ENCODE data around the gene ST8SIA5. TPM values are rescaled to one million over a fixed set of nuclear protein-coding genes. Genes with fewer than 3 reads are reported as not detected.

Gene ST8SIA5
- total RNA-seq, 2 experiments from 2014 or later = not detected

GRCh38 chr18:46679846-46680598, 76.8 kb downstream of the ST8SIA5 start:
- no peak overlapping the region for H3K4me3 Mint-ChIP-seq
- no peaks in the 10 kb centered on the region for H3K4me1 Mint-ChIP-seq
- ATAC-seq (no peak), DNase-seq (no peak)
- peaks cover 2% of the 10 kb centered on the region for H3K27me3 Mint-ChIP-seq
- H3K36me3 Mint-ChIP-seq (ENCODE audit: low read depth) = no peaks in the 10 kb centered on the region
- H3K27ac Mint-ChIP-seq = no peak overlapping the region
- intact Hi-C loops (cut with DNase I, micrococcal nuclease) = no loop called here
- ChIA-PET CTCF (interaction anchor here (0.6 to 2.1 kb wide), 3 partner anchors 22 to 70 kb away, joined by 3 to 7 read pairs (median 4); no protein-coding TSS in a partner anchor), POLR2A (no interaction called here)
- no peaks in the 10 kb centered on the region for H3K9me3 Mint-ChIP-seq (ENCODE audit: low read depth)

- intact Hi-C loops (cut with DNase I, micrococcal nuclease) = no loop called here
- Mint-ChIP-seq H3K27ac (no peak overlapping the region), H3K4me3 (no peak overlapping the region), H3K36me3 (ENCODE audit: low read depth) (no peaks in the 10 kb centered on the region), H3K27me3 (peaks cover 2% of the 10 kb centered on the region), H3K9me3 (ENCODE audit: low read depth) (no peaks in the 10 kb centered on the region), H3K4me1 (no peaks in the 10 kb centered on the region)
- POLR2A ChIA-PET = no interaction called here
- CTCF ChIA-PET = interaction anchor here (0.7 to 2.1 kb wide), 4 partner anchors 8 to 71 kb away, joined by 3 to 7 read pairs (median 4); no protein-coding TSS in a partner anchor
- no peak for ATAC-seq
- no peak for DNase-seq
Measured at GRCh38 chr18:46678785-46679399, 78.0 kb downstream of the ST8SIA5 start.

- CTCF ChIA-PET = interaction anchor here (2.1 kb wide), 1 partner anchor 20 kb away, joined by 7 read pairs; no protein-coding TSS in a partner anchor
- Mint-ChIP-seq H3K36me3 (ENCODE audit: low read depth) (no peaks in the 10 kb centered on the region), H3K27ac (no peak overlapping the region), H3K27me3 (peaks cover 2% of the 10 kb centered on the region), H3K4me3 (no peak overlapping the region), H3K9me3 (ENCODE audit: low read depth) (no peaks in the 10 kb centered on the region), H3K4me1 (no peaks in the 10 kb centered on the region)
- no peak for ATAC-seq
- intact Hi-C loops (cut with DNase I, micrococcal nuclease) = no loop called here
- POLR2A ChIA-PET = no interaction called here
- DNase-seq = no peak
Measured at GRCh38 chr18:46678041-46678440, 78.8 kb downstream of the ST8SIA5 start.

- CTCF ChIA-PET = no interaction called here
- H3K9me3 Mint-ChIP-seq (ENCODE audit: low read depth) = no peaks in the 10 kb centered on the region
- ATAC-seq = no peak
- no peak overlapping the region for H3K4me3 Mint-ChIP-seq
- H3K36me3 Mint-ChIP-seq (ENCODE audit: low read depth) = no peaks in the 10 kb centered on the region
- DNase-seq = no peak
- H3K27me3 Mint-ChIP-seq = peaks cover 2% of the 10 kb centered on the region
- intact Hi-C loops (cut with DNase I, micrococcal nuclease) = no loop called here
- peaks cover 4% of the 10 kb centered on the region for H3K4me1 Mint-ChIP-seq
- no peak overlapping the region for H3K27ac Mint-ChIP-seq
- POLR2A ChIA-PET = no interaction called here
Measured at GRCh38 chr18:46677611-46678010, 79.2 kb downstream of the ST8SIA5 start.

- ChIA-PET CTCF (interaction anchor here (0.7 to 1.1 kb wide), 3 partner anchors 16 to 439 kb away, joined by 3 to 4 read pairs (median 3); no protein-coding TSS in a partner anchor), POLR2A (no interaction called here)
- no peak for DNase-seq
- intact Hi-C loops (cut with DNase I, micrococcal nuclease) = no loop called here
- ATAC-seq = no peak
- H3K27me3 Mint-ChIP-seq = peaks cover 2% of the 10 kb centered on the region
- H3K4me3 Mint-ChIP-seq = no peak overlapping the region
- no peaks in the 10 kb centered on the region for H3K9me3 Mint-ChIP-seq (ENCODE audit: low read depth)
- no peaks in the 10 kb centered on the region for H3K36me3 Mint-ChIP-seq (ENCODE audit: low read depth)
- peaks cover 16% of the 10 kb centered on the region for H3K4me1 Mint-ChIP-seq
- no peak overlapping the region for H3K27ac Mint-ChIP-seq
Measured at GRCh38 chr18:46676182-46676835, 80.5 kb downstream of the ST8SIA5 start.

GRCh38 chr18:46675112-46675511, 81.7 kb downstream of the ST8SIA5 start:
- no peaks in the 10 kb centered on the region for H3K36me3 Mint-ChIP-seq (ENCODE audit: low read depth)
- intact Hi-C loops (cut with DNase I, micrococcal nuclease) = no loop called here
- no peaks in the 10 kb centered on the region for H3K9me3 Mint-ChIP-seq (ENCODE audit: low read depth)
- no peak overlapping the region for H3K27ac Mint-ChIP-seq
- peaks cover 2% of the 10 kb centered on the region for H3K27me3 Mint-ChIP-seq
- CTCF ChIA-PET = no interaction called here
- ATAC-seq (no peak), DNase-seq (no peak)
- H3K4me1 Mint-ChIP-seq = peaks cover 16% of the 10 kb centered on the region
- H3K4me3 Mint-ChIP-seq = no peak overlapping the region
- POLR2A ChIA-PET = no interaction called here

- Mint-ChIP-seq H3K4me1 (peaks cover 16% of the 10 kb centered on the region), H3K36me3 (ENCODE audit: low read depth) (no peaks in the 10 kb centered on the region), H3K27me3 (peaks cover 2% of the 10 kb centered on the region), H3K9me3 (ENCODE audit: low read depth) (no peaks in the 10 kb centered on the region), H3K27ac (peak overlapping the region; percentile 42), H3K4me3 (no peak overlapping the region)
- intact Hi-C loops (cut with DNase I, micrococcal nuclease) = loop anchor here in 1 of 2 experiments (5.0 kb wide), 1 partner anchor 515 kb away; no protein-coding TSS in a partner anchor
- ChIA-PET CTCF (interaction anchor here (0.7 to 2.5 kb wide), 4 partner anchors 11 to 1241 kb away, joined by 3 to 14 read pairs (median 4); no protein-coding TSS in a partner anchor), POLR2A (no interaction called here)
- ATAC-seq = peak; percentile 79
- DNase-seq = no peak
Measured at GRCh38 chr18:46672062-46672970, 84.5 kb downstream of the ST8SIA5 start.

GRCh38 chr18:46668694-46669093, 88.2 kb downstream of the ST8SIA5 start:
- ATAC-seq (no peak), DNase-seq (no peak)
- Mint-ChIP-seq H3K27ac (no peak overlapping the region), H3K4me1 (peaks cover 16% of the 10 kb centered on the region), H3K9me3 (ENCODE audit: low read depth) (no peaks in the 10 kb centered on the region), H3K4me3 (no peak overlapping the region), H3K27me3 (no peaks in the 10 kb centered on the region), H3K36me3 (ENCODE audit: low read depth) (no peaks in the 10 kb centered on the region)
- ChIA-PET CTCF (interaction anchor here (0.6 to 1.1 kb wide), 2 partner anchors 11 to 166 kb away, joined by 3 read pairs; no protein-coding TSS in a partner anchor), POLR2A (no interaction called here)
- intact Hi-C loops (cut with DNase I, micrococcal nuclease) = no loop called here

- ATAC-seq = no peak
- Mint-ChIP-seq H3K9me3 (ENCODE audit: low read depth) (no peaks in the 10 kb centered on the region), H3K36me3 (ENCODE audit: low read depth) (no peaks in the 10 kb centered on the region), H3K27ac (no peak overlapping the region), H3K27me3 (no peaks in the 10 kb centered on the region), H3K4me1 (peaks cover 16% of the 10 kb centered on the region), H3K4me3 (no peak overlapping the region)
- CTCF ChIA-PET = interaction anchor here (1.1 kb wide), 1 partner anchor 166 kb away, joined by 3 read pairs; no protein-coding TSS in a partner anchor
- DNase-seq = no peak
- POLR2A ChIA-PET = no interaction called here
- intact Hi-C loops (cut with DNase I, micrococcal nuclease) = no loop called here
Measured at GRCh38 chr18:46668135-46668534, 88.7 kb downstream of the ST8SIA5 start.

GRCh38 chr18:46663539-46663938, 93.3 kb downstream of the ST8SIA5 start:
- ATAC-seq (no peak), DNase-seq (no peak)
- intact Hi-C loops (cut with DNase I, micrococcal nuclease) = no loop called here
- H3K36me3 Mint-ChIP-seq (ENCODE audit: low read depth) = no peaks in the 10 kb centered on the region
- H3K4me1 Mint-ChIP-seq = no peaks in the 10 kb centered on the region
- no peaks in the 10 kb centered on the region for H3K9me3 Mint-ChIP-seq (ENCODE audit: low read depth)
- H3K27ac Mint-ChIP-seq = no peak overlapping the region
- POLR2A ChIA-PET = no interaction called here
- no peak overlapping the region for H3K4me3 Mint-ChIP-seq
- CTCF ChIA-PET = interaction anchor here (1.1 kb wide), 1 partner anchor 383 kb away, joined by 3 read pairs; no protein-coding TSS in a partner anchor
- H3K27me3 Mint-ChIP-seq = no peaks in the 10 kb centered on the region

Data from activated CD4-positive, alpha-beta T cell treated with anti-CD3 and anti-CD28 coated beads for 36 hours (primary cell).